Neural progenitor cell (in vitro differentiated cells): Measurements from ENCODE around the gene HNRNPLL. TPM values are rescaled to one million over a fixed set of nuclear protein-coding genes. Genes with fewer than 3 reads are reported as not detected.

Experiments used
- DNase-seq: peaks from one replicate; pipeline ENCODE4 v3.0.0-alpha.2; 2016; ENCODE audit warnings: low spot score
- H2AFZ ChIP-seq: fragments of 200-600 bp; sonication (generic); replicated peaks from 2 replicates; pipeline ENCODE4 v1.6.1; 2016; ENCODE audit warnings: antibody characterized with exemption
- H3F3A ChIP-seq: fragments of 200-600 bp; sonication (generic); 2 replicates; pipeline ENCODE4 v1.6.1; 2016; ENCODE audit warnings: antibody characterized with exemption, low read depth
- H3K27ac ChIP-seq: fragments of 200-600 bp; sonication (generic); 2 replicates; pipeline ENCODE4 v1.5.1; 2016; ENCODE audit warnings: mild to moderate bottlenecking
- H3K27me3 ChIP-seq: fragments of 200-600 bp; sonication (generic); 2 replicates; pipeline ENCODE4 v1.6.1; 2016; ENCODE audit warnings: mild to moderate bottlenecking, moderate library complexity
- H3K36me3 ChIP-seq: fragments of 200-600 bp; sonication (generic); 2 replicates; pipeline ENCODE4 v1.5.1; 2016
- H3K4me1 ChIP-seq: fragments of 200-600 bp; sonication (generic); 2 replicates; pipeline ENCODE4 v1.6.1; 2016; ENCODE audit warnings: mixed run types
- H3K4me2 ChIP-seq: fragments of 200-600 bp; sonication (generic); 2 replicates; pipeline ENCODE4 v1.6.1; 2016
- H3K4me3 ChIP-seq: fragments of 200-600 bp; sonication (generic); 2 replicates; pipeline ENCODE4 v1.5.1; 2016
- H3K79me2 ChIP-seq: fragments of 200-600 bp; sonication (generic); 2 replicates; pipeline ENCODE4 v1.6.1; 2016; ENCODE audit warnings: low read depth
- H3K9ac ChIP-seq: fragments of 200-600 bp; sonication (generic); 2 replicates; pipeline ENCODE4 v1.6.1; 2016
- H3K9me3 ChIP-seq: fragments of 200-600 bp; sonication (generic); 2 replicates; pipeline ENCODE4 v1.5.1; 2016; ENCODE audit warnings: low read depth
- H4K20me1 ChIP-seq: fragments of 200-600 bp; sonication (generic); 2 replicates; pipeline ENCODE4 v1.6.1; 2016; ENCODE audit warnings: low read depth
- H3K27ac Mint-ChIP-seq: 3 replicates; pipeline ENCODE4 v1.8.0; 2021; ENCODE audit warnings: mixed read lengths
- H3K27me3 Mint-ChIP-seq: 2 replicates; pipeline ENCODE4 v1.8.0; 2022; ENCODE audit warnings: low read depth, mild to moderate bottlenecking, inconsistent platforms, moderate library complexity, mixed read lengths; ENCODE audit not compliant: insufficient read depth
- H3K36me3 Mint-ChIP-seq: 3 replicates; pipeline ENCODE4 v1.8.0; 2021; ENCODE audit warnings: mixed read lengths
- H3K4me1 Mint-ChIP-seq: 3 replicates; pipeline ENCODE4 v1.8.0; 2021; ENCODE audit warnings: mixed read lengths
- H3K4me3 Mint-ChIP-seq: 3 replicates; pipeline ENCODE4 v1.8.0; 2021; ENCODE audit warnings: mild to moderate bottlenecking, moderate library complexity, mixed read lengths
- H3K9me3 Mint-ChIP-seq: 3 replicates; pipeline ENCODE4 v1.8.0; 2020; ENCODE audit warnings: mixed read lengths
- CTCF ChIP-seq: fragments of 200-600 bp; sonication (generic); IDR thresholded peaks from 2 replicates; pipeline ENCODE4 v1.5.1; 2017; ENCODE audit warnings: antibody characterized with exemption, mild to moderate bottlenecking
- EZH2 ChIP-seq: fragments of 200-600 bp; sonication (generic); IDR thresholded peaks from 2 replicates; pipeline ENCODE4 v1.6.1; 2017; ENCODE audit warnings: antibody characterized with exemption, mild to moderate bottlenecking, moderate library complexity
- EZH2phosphoT487 ChIP-seq: fragments of 200-600 bp; sonication (generic); IDR thresholded peaks from 2 replicates; pipeline ENCODE4 v1.6.1; 2017; ENCODE audit warnings: antibody characterized with exemption
- total RNA-seq: library from RNA; depleted of rRNA; stranded (reverse); fragments of >200 nt; gene quantifications from 2 replicates; pipeline ENCODE4 v1.2.3, GENCODE V29; 2015; ENCODE audit warnings: low replicate concordance

HNRNPLL gene
- total RNA-seq, 1 donor from 2014 or later = 109 TPM

DNA sequence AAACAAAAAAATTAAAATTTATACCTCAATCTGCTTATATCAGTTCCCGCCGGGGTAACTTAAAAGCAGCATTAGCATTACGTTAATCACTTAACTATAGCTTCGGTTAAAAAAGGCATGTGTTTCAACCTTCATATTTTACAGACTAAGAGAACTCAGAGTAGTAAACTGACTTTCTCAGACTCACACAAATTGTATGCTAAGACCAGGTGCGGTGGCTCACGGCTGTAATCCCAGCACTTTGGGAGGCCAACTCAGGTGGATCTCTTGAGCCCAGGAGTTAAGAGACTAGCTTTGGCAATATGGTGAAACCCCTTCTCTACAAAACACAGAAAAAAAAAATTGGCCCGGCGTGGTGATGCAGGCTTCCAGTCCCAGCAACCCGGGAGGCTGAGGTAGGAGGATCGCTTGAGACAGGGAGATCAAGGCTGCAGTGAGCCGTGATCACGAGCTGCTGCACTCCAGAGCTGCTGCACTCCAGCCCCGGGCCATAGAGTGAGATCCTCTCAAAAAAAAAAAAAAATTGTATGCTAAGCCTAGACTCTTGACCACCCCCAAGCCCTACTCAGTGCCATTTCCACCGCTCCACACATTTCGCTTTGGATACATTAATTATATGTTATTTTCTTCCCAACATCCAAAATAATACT lies 2.4 kb downstream of the HNRNPLL start:
- DNase-seq = peak; percentile 50
- peaks cover 8% of the 10 kb centered on the region for H3K27me3 Mint-ChIP-seq
- no peaks in the 10 kb centered on the region for H3K9me3 ChIP-seq
- peak overlapping the region; percentile 91 for H3K4me2 ChIP-seq
- H2AFZ ChIP-seq = no peak overlapping the region
- H3K9ac ChIP-seq = peak overlapping the region; percentile 85
- peaks cover 69% of the 10 kb centered on the region for H3K79me2 ChIP-seq
- no peaks in the 10 kb centered on the region for H3K36me3 ChIP-seq
- peak overlapping the region; percentile 98 for H3K27ac ChIP-seq
- peaks cover 28% of the 10 kb centered on the region for H3K4me1 ChIP-seq
- TF ChIP-seq EZH2 = no peak
- TF ChIP-seq CTCF = no peak
- TF ChIP-seq EZH2phosphoT487 = no peak
- H3F3A ChIP-seq = peaks cover 41% of the 10 kb centered on the region
- H3K9me3 Mint-ChIP-seq = no peaks in the 10 kb centered on the region
- peaks cover 53% of the 10 kb centered on the region for H4K20me1 ChIP-seq
- H3K27ac Mint-ChIP-seq = peak overlapping the region; percentile 98
- H3K4me1 Mint-ChIP-seq = peaks cover 49% of the 10 kb centered on the region
- H3K4me3 ChIP-seq = peak overlapping the region; percentile 95
- H3K27me3 ChIP-seq = no peaks in the 10 kb centered on the region
- peaks cover 6% of the 10 kb centered on the region for H3K36me3 Mint-ChIP-seq
- H3K4me3 Mint-ChIP-seq = peak overlapping the region; percentile 95

DNA sequence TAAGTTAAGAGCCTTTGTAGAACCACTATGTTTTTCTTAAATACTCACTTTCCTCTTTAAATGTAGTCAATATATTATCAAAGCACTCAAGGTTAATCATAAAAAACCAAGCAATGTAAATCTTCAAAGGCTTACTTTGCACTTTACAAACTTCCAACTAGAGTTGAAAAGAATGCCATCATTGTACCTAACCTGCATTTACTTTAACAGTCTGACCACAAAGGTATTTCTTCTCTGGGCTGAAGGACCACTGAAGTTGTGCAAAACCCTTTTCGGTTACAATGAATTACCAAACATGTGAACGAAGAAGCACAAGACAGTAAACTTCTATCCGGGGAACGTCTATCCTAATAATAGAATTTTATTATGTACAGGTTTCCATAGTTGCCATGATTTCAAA lies 3.0 kb downstream of the HNRNPLL start:
- peaks cover 9% of the 10 kb centered on the region for H3K27me3 Mint-ChIP-seq
- H3K9me3 ChIP-seq = no peaks in the 10 kb centered on the region
- H3K27me3 ChIP-seq = no peaks in the 10 kb centered on the region
- peak overlapping the region; percentile 95 for H3K4me3 ChIP-seq
- no peak overlapping the region for H3K27ac ChIP-seq
- H3K36me3 Mint-ChIP-seq = peaks cover 6% of the 10 kb centered on the region
- H2AFZ ChIP-seq = no peak overlapping the region
- H3K36me3 ChIP-seq = no peaks in the 10 kb centered on the region
- H3K79me2 ChIP-seq = peaks cover 76% of the 10 kb centered on the region
- no peak for DNase-seq
- H3F3A ChIP-seq = peaks cover 41% of the 10 kb centered on the region
- H3K4me1 ChIP-seq = peaks cover 28% of the 10 kb centered on the region
- H3K9me3 Mint-ChIP-seq = no peaks in the 10 kb centered on the region
- H3K4me3 Mint-ChIP-seq = peak overlapping the region; percentile 95
- H4K20me1 ChIP-seq = peaks cover 56% of the 10 kb centered on the region
- H3K9ac ChIP-seq = no peak overlapping the region
- TF ChIP-seq EZH2phosphoT487 (no peak), CTCF (no peak), EZH2 (no peak)
- no peak overlapping the region for H3K27ac Mint-ChIP-seq
- peaks cover 44% of the 10 kb centered on the region for H3K4me1 Mint-ChIP-seq
- H3K4me2 ChIP-seq = peak overlapping the region; percentile 91

DNA sequence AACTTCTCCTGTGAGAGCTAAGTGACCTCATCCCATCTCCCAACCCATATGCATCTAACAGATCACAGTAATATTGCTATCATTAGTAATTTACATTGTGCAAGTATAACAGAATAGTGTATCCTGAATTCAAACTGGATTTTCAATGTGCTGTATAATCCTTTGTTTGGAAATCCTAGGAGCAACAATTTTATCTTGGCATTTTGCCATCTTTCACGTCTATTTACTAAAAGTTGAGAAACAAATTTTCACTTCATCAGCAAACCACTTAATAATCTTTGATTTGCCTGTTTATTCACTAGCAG lies 3.8 kb downstream of the HNRNPLL start:
- Histone ChIP-seq H3K79me2 (peaks cover 84% of the 10 kb centered on the region), H3K9me3 (no peaks in the 10 kb centered on the region), H3K27ac (peak overlapping the region; percentile 23), H3K4me2 (peak overlapping the region; percentile 91), H3K9ac (no peak overlapping the region), H3K36me3 (no peaks in the 10 kb centered on the region), H2AFZ (no peak overlapping the region), H3F3A (peaks cover 38% of the 10 kb centered on the region), H3K27me3 (no peaks in the 10 kb centered on the region), H3K4me3 (peak overlapping the region; percentile 95), H4K20me1 (peaks cover 58% of the 10 kb centered on the region), H3K4me1 (peaks cover 26% of the 10 kb centered on the region)
- Mint-ChIP-seq H3K4me3 (peak overlapping the region; percentile 95), H3K27ac (no peak overlapping the region), H3K4me1 (peaks cover 39% of the 10 kb centered on the region), H3K27me3 (peaks cover 9% of the 10 kb centered on the region), H3K36me3 (peaks cover 6% of the 10 kb centered on the region), H3K9me3 (no peaks in the 10 kb centered on the region)
- TF ChIP-seq EZH2 (no peak), CTCF (no peak)
- no peak for DNase-seq
